ENCODE results near the gene NEURL1B. TPM values are rescaled to one million over a fixed set of nuclear protein-coding genes. Genes with fewer than 3 reads are reported as not detected.

Gene NEURL1B
- total RNA-seq, 1 donor from 2014 or later = 11.7 TPM

- TF ChIP-seq CTCF (IDR thresholded peaks at IDR 0.05; ENCODE audit: unreplicated experiment) = no peak
- H3K4me1 Mint-ChIP-seq = peaks cover 13% of the 10 kb centered on the region
- H3K4me3 Mint-ChIP-seq = no peak overlapping the region
- no peaks in the 10 kb centered on the region for H3K9me3 Mint-ChIP-seq
- H3K27ac Mint-ChIP-seq = no peak overlapping the region
- H3K36me3 Mint-ChIP-seq = no peaks in the 10 kb centered on the region
- no peak for DNase-seq (ENCODE audit: low spot score in 2 of 2, unreplicated experiment in 2 of 2)
- peaks cover 12% of the 10 kb centered on the region for H3K27me3 Mint-ChIP-seq (ENCODE audit: low read depth)
Measured at GRCh38 chr5:172605466-172605865, 35.6 kb upstream of the NEURL1B start.

GRCh38 chr5:172606156-172606785 is 34.8 kb upstream of the NEURL1B start:
- Mint-ChIP-seq H3K36me3 (no peaks in the 10 kb centered on the region), H3K27ac (no peak overlapping the region), H3K9me3 (no peaks in the 10 kb centered on the region), H3K27me3 (ENCODE audit: low read depth) (peaks cover 12% of the 10 kb centered on the region), H3K4me1 (peaks cover 11% of the 10 kb centered on the region), H3K4me3 (no peak overlapping the region)
- DNase-seq (ENCODE audit: low spot score in 2 of 2, unreplicated experiment in 2 of 2) = no peak
- no peak for TF ChIP-seq CTCF (IDR thresholded peaks at IDR 0.05; ENCODE audit: unreplicated experiment)

- H3K4me1 Mint-ChIP-seq = peaks cover 9% of the 10 kb centered on the region
- no peak overlapping the region for H3K27ac Mint-ChIP-seq
- peaks cover 12% of the 10 kb centered on the region for H3K27me3 Mint-ChIP-seq (ENCODE audit: low read depth)
- DNase-seq (ENCODE audit: low spot score in 2 of 2, unreplicated experiment in 2 of 2) = no peak
- no peaks in the 10 kb centered on the region for H3K9me3 Mint-ChIP-seq
- no peak for TF ChIP-seq CTCF (IDR thresholded peaks at IDR 0.05; ENCODE audit: unreplicated experiment)
- no peaks in the 10 kb centered on the region for H3K36me3 Mint-ChIP-seq
- H3K4me3 Mint-ChIP-seq = no peak overlapping the region
Measured at GRCh38 chr5:172607213-172607793, 33.8 kb upstream of the NEURL1B start.

- Mint-ChIP-seq H3K4me3 (no peak overlapping the region), H3K27me3 (ENCODE audit: low read depth) (peaks cover 12% of the 10 kb centered on the region)
- DNase-seq (ENCODE audit: low spot score in 2 of 2, unreplicated experiment in 2 of 2) = no peak
Measured at GRCh38 chr5:172608773-172609172, 32.3 kb upstream of the NEURL1B start.

GRCh38 chr5:172610643-172611042 is 30.4 kb upstream of the NEURL1B start:
- Mint-ChIP-seq H3K9me3 (peaks cover 15% of the 10 kb centered on the region), H3K27me3 (ENCODE audit: low read depth) (peaks cover 12% of the 10 kb centered on the region), H3K36me3 (peaks cover 4% of the 10 kb centered on the region), H3K27ac (no peak overlapping the region), H3K4me3 (no peak overlapping the region), H3K4me1 (peaks cover 2% of the 10 kb centered on the region)
- TF ChIP-seq CTCF (IDR thresholded peaks at IDR 0.05; ENCODE audit: unreplicated experiment) = no peak
- DNase-seq (ENCODE audit: low spot score in 2 of 2, unreplicated experiment in 2 of 2) = no peak

More at GRCh38 chr5:172608773-172609172, 32.3 kb upstream of the NEURL1B start:
- TF ChIP-seq CTCF (IDR thresholded peaks at IDR 0.05; ENCODE audit: unreplicated experiment) = no peak
- Mint-ChIP-seq H3K9me3 (peaks cover 9% of the 10 kb centered on the region), H3K27ac (no peak overlapping the region), H3K36me3 (peaks cover 2% of the 10 kb centered on the region), H3K4me1 (peaks cover 2% of the 10 kb centered on the region)
